Liver (tissue), 9 donors: Measurements from ENCODE around the gene WFIKKN2. TPM values are rescaled to one million over a fixed set of nuclear protein-coding genes. Genes with fewer than 3 reads are reported as not detected.
A peak's percentile ranks its signal among the peaks of the same experiment; 100 is the strongest.

ENCODE experiments used
- DNase-seq: peaks from one replicate; pipeline ENCODE4 v3.0.0-alpha.2; 2017; ENCODE audit warnings: low spot score
- H3K27ac ChIP-seq, 2 donors: one replicate each; pipeline ENCODE4 v1.7.0; 2013; ENCODE audit warnings: inconsistent platforms in 2 of 2, low read length in 2 of 2, control low read depth in 1 of 2, low read depth in 1 of 2, mild to moderate bottlenecking in 1 of 2
- H3K27me3 ChIP-seq, 4 donors: one replicate each; pipeline versions ENCODE4 v1.6.1 to v1.7.0; 2013; ENCODE audit warnings: low read length in 3 of 4, inconsistent platforms in 1 of 4, mild to moderate bottlenecking in 1 of 4, moderate library complexity in 1 of 4; ENCODE audit not compliant: control insufficient read depth in 4 of 4, insufficient read depth in 4 of 4
- H3K36me3 ChIP-seq, 4 donors: one replicate each; pipeline versions ENCODE4 v1.6.1 to v1.7.0; 2013; ENCODE audit warnings: low read length in 3 of 4, mild to moderate bottlenecking in 3 of 4, low read depth in 1 of 4, moderate library complexity in 1 of 4; ENCODE audit not compliant: control insufficient read depth in 4 of 4, insufficient read depth in 3 of 4
- H3K4me1 ChIP-seq, 4 donors: one replicate each; pipeline versions ENCODE4 v1.6.1 to v1.7.0; 2013; ENCODE audit warnings: low read length in 3 of 4, mild to moderate bottlenecking in 3 of 4, moderate library complexity in 1 of 4; ENCODE audit not compliant: control insufficient read depth in 4 of 4, insufficient read depth in 4 of 4
- H3K4me3 ChIP-seq, 3 donors: one replicate each; pipeline versions ENCODE4 v1.6.1 to v1.7.0; 2013; ENCODE audit warnings: low read length in 3 of 3, control low read depth in 1 of 3, low read depth in 1 of 3, mild to moderate bottlenecking in 1 of 3
- H3K9ac ChIP-seq, 2 donors: one replicate each; pipeline ENCODE4 v1.7.0; 2013; ENCODE audit warnings: low read length in 2 of 2, mild to moderate bottlenecking in 2 of 2, moderate library complexity in 2 of 2, control low read depth in 1 of 2, low read depth in 1 of 2
- H3K9me3 ChIP-seq, 4 donors: one replicate each; pipeline versions ENCODE4 v1.6.1 to v1.7.0; 2013; ENCODE audit warnings: low read length in 3 of 4; ENCODE audit not compliant: control insufficient read depth in 4 of 4
- ATF3 ChIP-seq: IDR thresholded peaks from 2 replicates; pipeline ENCODE4 v1.6.1; 2016; ENCODE audit warnings: antibody characterized with exemption
- EGR1 ChIP-seq, 2 donors: IDR thresholded peaks; 2 replicates each; pipeline ENCODE4 v1.6.1; 2016 to 2018; ENCODE audit warnings: antibody characterized with exemption in 2 of 2, low read depth in 2 of 2
- FOXA1 ChIP-seq: IDR thresholded peaks from 2 replicates; pipeline ENCODE4 v1.6.1; 2016; ENCODE audit warnings: antibody characterized with exemption
- FOXA2 ChIP-seq: IDR thresholded peaks from 2 replicates; pipeline ENCODE4 v1.6.1; 2016; ENCODE audit warnings: antibody characterized with exemption
- GABPA ChIP-seq, 2 donors: IDR thresholded peaks in 1 of 2; conservative IDR thresholded peaks in 1 of 2; 2 replicates each; pipeline ENCODE4 v1.6.1; 2016; ENCODE audit warnings: antibody characterized with exemption in 2 of 2, mild to moderate bottlenecking in 1 of 2, moderate library complexity in 1 of 2
- HNF4A ChIP-seq, 2 donors: conservative IDR thresholded peaks; 2 replicates each; pipeline ENCODE4 v1.6.1; 2016; ENCODE audit warnings: antibody characterized with exemption in 2 of 2, mild to moderate bottlenecking in 2 of 2
- HNF4G ChIP-seq: IDR thresholded peaks from 2 replicates; pipeline ENCODE4 v1.6.1; 2016; ENCODE audit warnings: antibody characterized with exemption
- JUND ChIP-seq, 2 donors: IDR thresholded peaks; 2 replicates each; pipeline ENCODE4 v1.6.1; 2016; ENCODE audit warnings: antibody characterized with exemption in 2 of 2
- NR2F2 ChIP-seq: IDR thresholded peaks from 2 replicates; pipeline ENCODE4 v1.6.1; 2016; ENCODE audit warnings: antibody characterized with exemption
- RAD21 ChIP-seq, 2 donors: IDR thresholded peaks; 2 replicates each; pipeline ENCODE4 v1.6.1; 2016; ENCODE audit warnings: antibody characterized with exemption in 2 of 2, mild to moderate bottlenecking in 2 of 2
- REST ChIP-seq: IDR thresholded peaks from 2 replicates; pipeline ENCODE4 v1.6.1; 2016; ENCODE audit warnings: antibody characterized with exemption, mild to moderate bottlenecking
- RXRA ChIP-seq, 2 donors: IDR thresholded peaks; 2 replicates each; pipeline ENCODE4 v1.6.1; 2017 to 2018; ENCODE audit warnings: antibody characterized with exemption in 2 of 2, mild to moderate bottlenecking in 1 of 2
- SP1 ChIP-seq: IDR thresholded peaks from 2 replicates; pipeline ENCODE4 v1.6.1; 2018; ENCODE audit warnings: antibody characterized with exemption, mild to moderate bottlenecking
- TAF1 ChIP-seq: conservative IDR thresholded peaks from 2 replicates; pipeline ENCODE4 v1.6.1; 2016; ENCODE audit warnings: antibody characterized with exemption, mild to moderate bottlenecking
- YY1 ChIP-seq: IDR thresholded peaks from 2 replicates; pipeline ENCODE4 v1.6.1; 2016; ENCODE audit warnings: antibody characterized with exemption, mild to moderate bottlenecking
- WGBS: extraction: QIAGEN DNeasy Blood & Tissue Kit; methylation state at CpG from one replicate; pipeline ENCODE4 v1.1.7; 2013; 5-methylcytosine and 5-hydroxymethylcytosine counted together
- polyA plus RNA-seq, 2 donors: library from polyadenylated mRNA; stranded (reverse) in 1 of 2; unstranded in 1 of 2; fragments of 200-250 nt in 1 of 2; fragments of >200 nt in 1 of 2; fragmentation: Nextera tagmentation in 1 of 2; extraction: Ambion mirVana in 1 of 2; gene quantifications; one replicate each; pipeline versions ENCODE4 v1.2.1 to v1.2.3, GENCODE V29; 2013 to 2015
- total RNA-seq, 2 donors: library from RNA; depleted of rRNA; stranded (reverse); fragments of >200 nt; gene quantifications; one replicate each; pipeline ENCODE4 v1.2.3, GENCODE V29; 2014
- TF ChIP-seq, protein P1 (sequence below): IDR thresholded peaks from 2 replicates; pipeline ENCODE4 v1.6.1; 2016; ENCODE audit warnings: antibody characterized with exemption
- TF ChIP-seq, protein P2 (sequence below): IDR thresholded peaks from 2 replicates; pipeline ENCODE4 v1.6.1; 2016; ENCODE audit warnings: antibody characterized with exemption
- TF ChIP-seq, protein P3 (sequence below): fragments of 150-350 bp; IDR thresholded peaks from 2 replicates; pipeline ENCODE4 v1.5.1; 2017; ENCODE audit warnings: improper control_type of control experiment, low read depth, low read length; ENCODE audit not compliant: missing input control
- donor health status: healthy.
- donor health status: healthy.
- donor health status: healthy.
- donor health status: healthy.
- donor health status: healthy.

Gene WFIKKN2
- total and polyA plus RNA-seq, 4 donors: 0.02 to 0.19 (median 0.07) TPM; not detected in 1

- Histone ChIP-seq H3K36me3 (no peaks in the 10 kb centered on the region), H3K27ac (no peak overlapping the region), H3K4me3 (no peak overlapping the region), H3K9ac (no peak overlapping the region), H3K9me3 (peaks cover 0 to 2% (median 0%) of the 10 kb centered on the region in 4 donors), H3K4me1 (peaks cover 1 to 17% (median 9%) of the 10 kb centered on the region in 4 donors), H3K27me3 (no peaks in the 10 kb centered on the region)
- TF ChIP-seq RXRA (IDR thresholded peaks at IDR 0.05) (peak in 1 of 2 donors; percentile 28), FOXA2 (no peak), YY1 (no peak), HNF4G (no peak), NR2F2 (no peak), SP1 (peak; percentile 28), HNF4A (conservative IDR thresholded peaks at IDR 0.05) (peak; percentile 35 to 45), FOXA1 (no peak), TAF1 (no peak), RAD21 (IDR thresholded peaks at IDR 0.05) (peak in 1 of 2 donors; percentile 12), REST (no peak), EGR1 (IDR thresholded peaks at IDR 0.05; ENCODE audit: low read depth in 2 of 2) (no peak), JUND (IDR thresholded peaks at IDR 0.05) (no peak), ATF3 (no peak), GABPA (IDR thresholded peaks at IDR 0.05 in 1 of 2, conservative IDR thresholded peaks at IDR 0.05 in 1 of 2) (no peak)
- TF ChIP-seq, protein P1, sequence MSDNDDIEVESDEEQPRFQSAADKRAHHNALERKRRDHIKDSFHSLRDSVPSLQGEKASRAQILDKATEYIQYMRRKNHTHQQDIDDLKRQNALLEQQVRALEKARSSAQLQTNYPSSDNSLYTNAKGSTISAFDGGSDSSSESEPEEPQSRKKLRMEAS: no peak
- TF ChIP-seq, protein P2, sequence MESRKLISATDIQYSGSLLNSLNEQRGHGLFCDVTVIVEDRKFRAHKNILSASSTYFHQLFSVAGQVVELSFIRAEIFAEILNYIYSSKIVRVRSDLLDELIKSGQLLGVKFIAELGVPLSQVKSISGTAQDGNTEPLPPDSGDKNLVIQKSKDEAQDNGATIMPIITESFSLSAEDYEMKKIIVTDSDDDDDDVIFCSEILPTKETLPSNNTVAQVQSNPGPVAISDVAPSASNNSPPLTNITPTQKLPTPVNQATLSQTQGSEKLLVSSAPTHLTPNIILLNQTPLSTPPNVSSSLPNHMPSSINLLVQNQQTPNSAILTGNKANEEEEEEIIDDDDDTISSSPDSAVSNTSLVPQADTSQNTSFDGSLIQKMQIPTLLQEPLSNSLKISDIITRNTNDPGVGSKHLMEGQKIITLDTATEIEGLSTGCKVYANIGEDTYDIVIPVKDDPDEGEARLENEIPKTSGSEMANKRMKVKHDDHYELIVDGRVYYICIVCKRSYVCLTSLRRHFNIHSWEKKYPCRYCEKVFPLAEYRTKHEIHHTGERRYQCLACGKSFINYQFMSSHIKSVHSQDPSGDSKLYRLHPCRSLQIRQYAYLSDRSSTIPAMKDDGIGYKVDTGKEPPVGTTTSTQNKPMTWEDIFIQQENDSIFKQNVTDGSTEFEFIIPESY: no peak
- TF ChIP-seq, protein P3, sequence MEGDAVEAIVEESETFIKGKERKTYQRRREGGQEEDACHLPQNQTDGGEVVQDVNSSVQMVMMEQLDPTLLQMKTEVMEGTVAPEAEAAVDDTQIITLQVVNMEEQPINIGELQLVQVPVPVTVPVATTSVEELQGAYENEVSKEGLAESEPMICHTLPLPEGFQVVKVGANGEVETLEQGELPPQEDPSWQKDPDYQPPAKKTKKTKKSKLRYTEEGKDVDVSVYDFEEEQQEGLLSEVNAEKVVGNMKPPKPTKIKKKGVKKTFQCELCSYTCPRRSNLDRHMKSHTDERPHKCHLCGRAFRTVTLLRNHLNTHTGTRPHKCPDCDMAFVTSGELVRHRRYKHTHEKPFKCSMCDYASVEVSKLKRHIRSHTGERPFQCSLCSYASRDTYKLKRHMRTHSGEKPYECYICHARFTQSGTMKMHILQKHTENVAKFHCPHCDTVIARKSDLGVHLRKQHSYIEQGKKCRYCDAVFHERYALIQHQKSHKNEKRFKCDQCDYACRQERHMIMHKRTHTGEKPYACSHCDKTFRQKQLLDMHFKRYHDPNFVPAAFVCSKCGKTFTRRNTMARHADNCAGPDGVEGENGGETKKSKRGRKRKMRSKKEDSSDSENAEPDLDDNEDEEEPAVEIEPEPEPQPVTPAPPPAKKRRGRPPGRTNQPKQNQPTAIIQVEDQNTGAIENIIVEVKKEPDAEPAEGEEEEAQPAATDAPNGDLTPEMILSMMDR: no peak
- DNase-seq: no peak
- 83% methylated on average over 8 of the region's 8 CpGs for WGBS
Observed at GRCh38 chr17:50884439-50885311, 49.3 kb downstream of the WFIKKN2 start.
